DOHH2 (cell line): Measurements from ENCODE around the gene SAP30.

ENCODE experiments used
- H3F3A ChIP-seq: fragments of 200-600 bp; sonication (generic), shearing (Covaris generic); 2 replicates; pipeline ENCODE4 v1.6.0; 2016; ENCODE audit warnings: antibody characterized with exemption, mild to moderate bottlenecking; ENCODE audit not compliant: control insufficient read depth, insufficient read depth
- H3K27ac ChIP-seq: fragments of 200-600 bp; sonication (generic); 2 replicates; pipeline ENCODE4 v1.5.1; 2014; ENCODE audit warnings: low read depth, mild to moderate bottlenecking, low read length, moderate library complexity
- H3K27me3 ChIP-seq: fragments of 200-600 bp; sonication (generic); 2 replicates; pipeline ENCODE4 v1.6.1; 2014; ENCODE audit warnings: mild to moderate bottlenecking, low read length, mixed read lengths; ENCODE audit not compliant: control insufficient read depth
- H3K36me3 ChIP-seq: fragments of 200-600 bp; sonication (generic); 2 replicates; pipeline ENCODE4 v1.6.1; 2014; ENCODE audit warnings: mild to moderate bottlenecking, low read length, moderate library complexity, mixed read lengths; ENCODE audit not compliant: control insufficient read depth
- H3K4me1 ChIP-seq: fragments of 200-600 bp; sonication (generic); 2 replicates; pipeline ENCODE4 v1.6.1; 2014; ENCODE audit warnings: mild to moderate bottlenecking, low read length, mixed read lengths; ENCODE audit not compliant: control insufficient read depth
- H3K4me2 ChIP-seq: fragments of 200-600 bp; sonication (generic); 2 replicates; pipeline ENCODE4 v1.6.0; 2014; ENCODE audit warnings: mild to moderate bottlenecking, low read length, moderate library complexity
- H3K4me3 ChIP-seq: fragments of 200-600 bp; sonication (generic); 2 replicates; pipeline ENCODE4 v1.5.1; 2014; ENCODE audit warnings: mild to moderate bottlenecking, low read length, mixed read lengths
- H3K79me2 ChIP-seq: fragments of 200-600 bp; sonication (generic); 2 replicates; pipeline ENCODE4 v1.6.1; 2014; ENCODE audit warnings: mild to moderate bottlenecking, low read length, mixed read lengths; ENCODE audit not compliant: control insufficient read depth
- H3K9me2 ChIP-seq: fragments of 200-600 bp; sonication (generic); replicated peaks from 2 replicates; pipeline ENCODE4 v1.6.1; 2014; ENCODE audit warnings: mild to moderate bottlenecking, low read length, mixed read lengths; ENCODE audit not compliant: control insufficient read depth
- H3K9me3 ChIP-seq: fragments of 200-600 bp; sonication (generic); 2 replicates; pipeline ENCODE4 v1.6.1; 2014; ENCODE audit warnings: antibody characterized with exemption, low read length, mixed read lengths; ENCODE audit not compliant: control insufficient read depth, insufficient read depth
- H4K20me1 ChIP-seq: fragments of 200-600 bp; sonication (generic); 2 replicates; pipeline ENCODE4 v1.6.0; 2014; ENCODE audit warnings: low read depth, mild to moderate bottlenecking, antibody characterized with exemption, low read length, moderate library complexity; ENCODE audit not compliant: control insufficient read depth, insufficient read depth
- EZH2phosphoT487 ChIP-seq: fragments of 200-600 bp; sonication (generic); IDR thresholded peaks from 2 replicates; pipeline ENCODE4 v1.6.1; 2017; ENCODE audit warnings: borderline replicate concordance, mild to moderate bottlenecking, antibody characterized with exemption, low read length, moderate library complexity, mixed read lengths
- TF ChIP-seq, protein P1 (sequence below): fragments of 200-600 bp; sonication (generic); IDR thresholded peaks from one replicate; pipeline ENCODE4 v1.5.1; 2014; ENCODE audit warnings: antibody characterized with exemption, mild to moderate bottlenecking, low read depth, low read length; ENCODE audit not compliant: poor library complexity, severe bottlenecking

Gene SAP30

DNA sequence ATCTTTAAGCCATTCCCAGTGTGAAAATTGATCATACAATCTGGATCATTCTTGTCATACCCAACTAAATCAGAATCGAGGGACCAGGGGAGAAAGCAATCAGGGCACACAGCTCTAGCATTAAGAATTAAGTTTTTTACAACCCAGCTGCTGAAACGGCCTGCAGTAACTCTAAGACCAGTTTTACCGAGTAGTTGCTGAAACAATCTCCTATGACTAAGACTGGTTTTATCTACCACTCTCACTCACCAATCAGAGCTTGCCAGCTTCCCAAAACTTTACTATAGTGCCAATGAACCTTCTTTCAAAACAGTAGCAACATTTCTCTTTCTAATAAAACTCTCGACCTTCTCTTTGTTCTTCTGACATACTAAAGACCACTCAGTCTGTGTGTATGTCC lies 2.8 kb upstream of the SAP30 start:
- peaks cover 8% of the 10 kb centered on the region; the same call in 1 of the 2 replicates for H3K36me3 ChIP-seq
- no peaks in the 10 kb centered on the region for H3K9me3 ChIP-seq
- peak overlapping the region; percentile 90 for H3K4me2 ChIP-seq
- no peaks in the 10 kb centered on the region for H3K27me3 ChIP-seq
- H4K20me1 ChIP-seq = no peaks in the 10 kb centered on the region; the same call in 1 of the 2 replicates
- peaks cover 24% of the 10 kb centered on the region for H3K4me1 ChIP-seq
- H3K27ac ChIP-seq = no peak overlapping the region
- peak overlapping the region; percentile 57 for H3K4me3 ChIP-seq
- peaks cover 28% of the 10 kb centered on the region for H3K79me2 ChIP-seq
- peaks cover 9% of the 10 kb centered on the region for H3F3A ChIP-seq
- no peak for TF ChIP-seq EZH2phosphoT487
- TF ChIP-seq, protein P1, sequence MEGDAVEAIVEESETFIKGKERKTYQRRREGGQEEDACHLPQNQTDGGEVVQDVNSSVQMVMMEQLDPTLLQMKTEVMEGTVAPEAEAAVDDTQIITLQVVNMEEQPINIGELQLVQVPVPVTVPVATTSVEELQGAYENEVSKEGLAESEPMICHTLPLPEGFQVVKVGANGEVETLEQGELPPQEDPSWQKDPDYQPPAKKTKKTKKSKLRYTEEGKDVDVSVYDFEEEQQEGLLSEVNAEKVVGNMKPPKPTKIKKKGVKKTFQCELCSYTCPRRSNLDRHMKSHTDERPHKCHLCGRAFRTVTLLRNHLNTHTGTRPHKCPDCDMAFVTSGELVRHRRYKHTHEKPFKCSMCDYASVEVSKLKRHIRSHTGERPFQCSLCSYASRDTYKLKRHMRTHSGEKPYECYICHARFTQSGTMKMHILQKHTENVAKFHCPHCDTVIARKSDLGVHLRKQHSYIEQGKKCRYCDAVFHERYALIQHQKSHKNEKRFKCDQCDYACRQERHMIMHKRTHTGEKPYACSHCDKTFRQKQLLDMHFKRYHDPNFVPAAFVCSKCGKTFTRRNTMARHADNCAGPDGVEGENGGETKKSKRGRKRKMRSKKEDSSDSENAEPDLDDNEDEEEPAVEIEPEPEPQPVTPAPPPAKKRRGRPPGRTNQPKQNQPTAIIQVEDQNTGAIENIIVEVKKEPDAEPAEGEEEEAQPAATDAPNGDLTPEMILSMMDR = no peak
- H3K9me2 ChIP-seq = no peaks in the 10 kb centered on the region

GRCh38 chr4:173370130-173370476 lies 651 bp upstream of the SAP30 start:
- TF ChIP-seq, protein P1 = no peak
- no peak for TF ChIP-seq EZH2phosphoT487
- Histone ChIP-seq H3K9me2 (no peaks in the 10 kb centered on the region), H3K27me3 (no peaks in the 10 kb centered on the region), H3K9me3 (no peaks in the 10 kb centered on the region), H3F3A (peaks cover 9% of the 10 kb centered on the region), H3K36me3 (peaks cover 24% of the 10 kb centered on the region), H3K27ac (peak overlapping the region; percentile 91), H4K20me1 (no peaks in the 10 kb centered on the region; the same call in 1 of the 2 replicates), H3K4me3 (peak overlapping the region; percentile 87), H3K4me2 (peak overlapping the region; percentile 90), H3K79me2 (peaks cover 46% of the 10 kb centered on the region), H3K4me1 (peaks cover 34% of the 10 kb centered on the region)

DNA sequence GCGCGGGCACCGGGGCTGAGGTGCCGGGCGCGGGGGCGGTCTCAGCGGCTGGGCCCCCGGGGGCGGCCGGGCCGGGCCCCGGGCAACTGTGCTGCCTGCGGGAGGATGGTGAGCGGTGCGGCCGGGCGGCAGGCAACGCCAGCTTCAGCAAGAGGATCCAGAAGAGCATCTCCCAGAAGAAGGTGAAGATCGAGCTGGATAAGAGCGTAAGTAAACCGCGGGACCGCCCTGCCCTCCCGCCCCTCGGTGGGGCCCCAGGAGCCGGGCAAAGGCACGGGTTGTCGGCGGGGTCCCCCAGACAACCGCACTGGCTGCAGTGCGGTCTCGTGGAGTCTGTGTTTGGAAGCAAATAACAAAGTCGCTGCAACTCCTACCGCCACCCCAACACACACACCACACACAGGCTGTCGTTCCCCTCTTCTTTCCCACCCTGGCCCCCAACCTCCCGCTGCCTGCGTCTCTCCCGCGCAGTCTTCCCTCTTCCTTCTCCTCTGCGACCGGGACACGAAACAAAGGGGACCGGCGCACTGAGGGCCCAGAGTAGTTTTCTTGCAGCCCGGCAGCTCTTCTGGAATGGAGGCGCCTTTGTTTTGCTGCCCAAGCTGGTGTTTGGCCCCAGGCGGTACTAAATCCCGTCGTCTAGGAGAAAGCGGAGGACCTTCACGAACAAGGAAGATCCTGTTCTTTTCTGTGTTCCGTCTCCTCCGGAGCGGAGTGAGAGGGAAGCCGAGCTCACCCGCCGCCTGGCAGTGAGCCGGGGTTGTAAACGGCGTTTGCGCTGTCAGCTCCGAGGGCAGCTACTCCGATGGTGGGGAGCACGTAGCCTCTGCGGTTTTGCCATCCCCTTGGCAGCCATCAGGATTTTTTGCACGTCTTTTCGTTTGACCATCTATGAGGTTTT lies 788 bp downstream of the SAP30 start:
- Histone ChIP-seq H3K79me2 (peaks cover 52% of the 10 kb centered on the region), H3K4me1 (peaks cover 34% of the 10 kb centered on the region), H3K4me2 (peak overlapping the region; percentile 77), H3K4me3 (peak overlapping the region; percentile 87), H4K20me1 (no peaks in the 10 kb centered on the region; the same call in 1 of the 2 replicates), H3K36me3 (peaks cover 36% of the 10 kb centered on the region), H3K9me3 (no peaks in the 10 kb centered on the region), H3F3A (peaks cover 9% of the 10 kb centered on the region), H3K27ac (peak overlapping the region; percentile 10; the same call in 1 of the 2 replicates), H3K9me2 (no peaks in the 10 kb centered on the region), H3K27me3 (no peaks in the 10 kb centered on the region)
- TF ChIP-seq EZH2phosphoT487 = 0 out of 2 replicates have a peak, but pooled peaks have one; percentile 51
- TF ChIP-seq, protein P1 = no peak
